ENCODE results near the gene ZNF277. TPM values are rescaled to one million over a fixed set of nuclear protein-coding genes. Genes with fewer than 3 reads are reported as not detected.
A peak's percentile ranks its signal among the peaks of the same experiment; 100 is the strongest.

Gene ZNF277
- total RNA-seq, 1 experiment from 2014 or later: 12.8 TPM

DNA sequence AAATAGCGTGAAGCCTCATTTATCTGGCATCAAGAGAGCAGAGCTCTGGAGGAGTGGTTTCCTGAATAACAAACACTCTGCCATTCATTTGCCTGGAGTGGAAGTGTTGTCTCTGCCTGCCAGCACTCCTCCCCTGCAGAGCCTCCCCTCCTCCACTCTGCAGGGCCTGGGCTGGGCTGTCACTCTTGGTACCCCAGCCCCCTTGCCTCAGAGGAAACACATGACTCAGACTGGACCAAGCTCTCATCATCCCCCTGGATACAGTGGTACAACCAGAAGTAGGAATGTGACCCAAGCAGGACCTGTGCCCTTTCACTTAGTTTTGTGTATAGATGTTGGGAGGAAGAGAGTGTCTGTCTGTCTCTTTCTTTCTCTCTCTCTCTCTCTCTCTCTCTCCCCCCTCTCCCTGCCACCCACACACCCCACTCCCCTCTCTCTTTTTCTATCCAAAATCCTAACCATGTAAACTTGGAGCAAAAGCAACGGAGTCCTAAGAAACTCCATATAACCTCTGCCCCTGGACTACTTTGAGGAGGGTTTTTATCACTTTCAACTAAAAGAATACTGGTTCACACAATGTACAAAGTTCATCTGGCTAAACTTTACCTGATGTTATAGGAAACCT, 44.2 kb upstream of the ZNF277 start:
- 0 out of 2 replicates have a peak, but pooled peaks have one; percentile 39 for ATAC-seq
- no TSS peak for BruUV-seq (replicated peaks)
- Histone ChIP-seq H3K27ac (ENCODE audit: low read length) (no peak overlapping the region), H3K4me1 (ENCODE audit: control insufficient read depth, insufficient read depth, low read length) (peaks cover 11% of the 10 kb centered on the region), H3K4me3 (ENCODE audit: low read depth in 2 of 2, low read length in 2 of 2) (no peak overlapping the region), H3K9me3 (ENCODE audit: control insufficient read depth, insufficient read depth, low read depth, low read length) (no peaks in the 10 kb centered on the region), H3K27me3 (ENCODE audit: control insufficient read depth, insufficient read depth, low read length) (no peaks in the 10 kb centered on the region), H3K36me3 (ENCODE audit: control insufficient read depth, insufficient read depth, low read length) (no peaks in the 10 kb centered on the region)
- POLR2A ChIA-PET: no interaction called here
- in situ Hi-C loops (cut with HindIII; ENCODE audit: low pct_unique_long_range_greater_than_20kb, low sequenced_read_pairs): no loop called here
- intact Hi-C loops (cut with micrococcal nuclease; ENCODE audit: unreplicated experiment): no loop called here
- no peak for DNase-seq (ENCODE audit: low read depth, low spot score)
- CTCF ChIA-PET: no interaction called here
- TF ChIP-seq POLR2AphosphoS5 (IDR thresholded peaks at IDR 0.05; ENCODE audit: low read depth, low read length): no peak
- no peak for TF ChIP-seq SIN3A (IDR thresholded peaks at IDR 0.05; ENCODE audit: borderline replicate concordance, insufficient read depth, low read depth, low read length)
- TF ChIP-seq, protein P1, sequence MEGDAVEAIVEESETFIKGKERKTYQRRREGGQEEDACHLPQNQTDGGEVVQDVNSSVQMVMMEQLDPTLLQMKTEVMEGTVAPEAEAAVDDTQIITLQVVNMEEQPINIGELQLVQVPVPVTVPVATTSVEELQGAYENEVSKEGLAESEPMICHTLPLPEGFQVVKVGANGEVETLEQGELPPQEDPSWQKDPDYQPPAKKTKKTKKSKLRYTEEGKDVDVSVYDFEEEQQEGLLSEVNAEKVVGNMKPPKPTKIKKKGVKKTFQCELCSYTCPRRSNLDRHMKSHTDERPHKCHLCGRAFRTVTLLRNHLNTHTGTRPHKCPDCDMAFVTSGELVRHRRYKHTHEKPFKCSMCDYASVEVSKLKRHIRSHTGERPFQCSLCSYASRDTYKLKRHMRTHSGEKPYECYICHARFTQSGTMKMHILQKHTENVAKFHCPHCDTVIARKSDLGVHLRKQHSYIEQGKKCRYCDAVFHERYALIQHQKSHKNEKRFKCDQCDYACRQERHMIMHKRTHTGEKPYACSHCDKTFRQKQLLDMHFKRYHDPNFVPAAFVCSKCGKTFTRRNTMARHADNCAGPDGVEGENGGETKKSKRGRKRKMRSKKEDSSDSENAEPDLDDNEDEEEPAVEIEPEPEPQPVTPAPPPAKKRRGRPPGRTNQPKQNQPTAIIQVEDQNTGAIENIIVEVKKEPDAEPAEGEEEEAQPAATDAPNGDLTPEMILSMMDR (IDR thresholded peaks at IDR 0.05): no peak
- TF ChIP-seq TCF7L2 (IDR thresholded peaks at IDR 0.05; ENCODE audit: low read depth, low read length): no peak
- TF ChIP-seq, protein P2, sequence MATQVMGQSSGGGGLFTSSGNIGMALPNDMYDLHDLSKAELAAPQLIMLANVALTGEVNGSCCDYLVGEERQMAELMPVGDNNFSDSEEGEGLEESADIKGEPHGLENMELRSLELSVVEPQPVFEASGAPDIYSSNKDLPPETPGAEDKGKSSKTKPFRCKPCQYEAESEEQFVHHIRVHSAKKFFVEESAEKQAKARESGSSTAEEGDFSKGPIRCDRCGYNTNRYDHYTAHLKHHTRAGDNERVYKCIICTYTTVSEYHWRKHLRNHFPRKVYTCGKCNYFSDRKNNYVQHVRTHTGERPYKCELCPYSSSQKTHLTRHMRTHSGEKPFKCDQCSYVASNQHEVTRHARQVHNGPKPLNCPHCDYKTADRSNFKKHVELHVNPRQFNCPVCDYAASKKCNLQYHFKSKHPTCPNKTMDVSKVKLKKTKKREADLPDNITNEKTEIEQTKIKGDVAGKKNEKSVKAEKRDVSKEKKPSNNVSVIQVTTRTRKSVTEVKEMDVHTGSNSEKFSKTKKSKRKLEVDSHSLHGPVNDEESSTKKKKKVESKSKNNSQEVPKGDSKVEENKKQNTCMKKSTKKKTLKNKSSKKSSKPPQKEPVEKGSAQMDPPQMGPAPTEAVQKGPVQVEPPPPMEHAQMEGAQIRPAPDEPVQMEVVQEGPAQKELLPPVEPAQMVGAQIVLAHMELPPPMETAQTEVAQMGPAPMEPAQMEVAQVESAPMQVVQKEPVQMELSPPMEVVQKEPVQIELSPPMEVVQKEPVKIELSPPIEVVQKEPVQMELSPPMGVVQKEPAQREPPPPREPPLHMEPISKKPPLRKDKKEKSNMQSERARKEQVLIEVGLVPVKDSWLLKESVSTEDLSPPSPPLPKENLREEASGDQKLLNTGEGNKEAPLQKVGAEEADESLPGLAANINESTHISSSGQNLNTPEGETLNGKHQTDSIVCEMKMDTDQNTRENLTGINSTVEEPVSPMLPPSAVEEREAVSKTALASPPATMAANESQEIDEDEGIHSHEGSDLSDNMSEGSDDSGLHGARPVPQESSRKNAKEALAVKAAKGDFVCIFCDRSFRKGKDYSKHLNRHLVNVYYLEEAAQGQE (IDR thresholded peaks at IDR 0.05; ENCODE audit: insufficient read depth in 1 of 2, low read depth in 2 of 2, low read length in 1 of 2): no peak

GRCh38 chr7:112162784-112163506, 43.5 kb upstream of the ZNF277 start:
- TF ChIP-seq, protein P1 (IDR thresholded peaks at IDR 0.05): no peak
- no peak for TF ChIP-seq TCF7L2 (IDR thresholded peaks at IDR 0.05; ENCODE audit: low read depth, low read length)
- TF ChIP-seq, protein P2 (IDR thresholded peaks at IDR 0.05; ENCODE audit: insufficient read depth in 1 of 2, low read depth in 2 of 2, low read length in 1 of 2): no peak
- no peak for TF ChIP-seq POLR2AphosphoS5 (IDR thresholded peaks at IDR 0.05; ENCODE audit: low read depth, low read length)
- no peak for ATAC-seq
- no peak for DNase-seq (ENCODE audit: low read depth, low spot score)
- POLR2A ChIA-PET: no interaction called here
- no TSS peak for BruUV-seq (replicated peaks)
- intact Hi-C loops (cut with micrococcal nuclease; ENCODE audit: unreplicated experiment): no loop called here
- H3K36me3 ChIP-seq (ENCODE audit: control insufficient read depth, insufficient read depth, low read length): no peaks in the 10 kb centered on the region
- H3K27me3 ChIP-seq (ENCODE audit: control insufficient read depth, insufficient read depth, low read length): no peaks in the 10 kb centered on the region
- H3K4me1 ChIP-seq (ENCODE audit: control insufficient read depth, insufficient read depth, low read length): peaks cover 11% of the 10 kb centered on the region
- no peak overlapping the region for H3K27ac ChIP-seq (ENCODE audit: low read length)
- no peaks in the 10 kb centered on the region for H3K9me3 ChIP-seq (ENCODE audit: control insufficient read depth, insufficient read depth, low read depth, low read length)
- no peak overlapping the region for H3K4me3 ChIP-seq (ENCODE audit: low read depth in 2 of 2, low read length in 2 of 2)
- in situ Hi-C loops (cut with HindIII; ENCODE audit: low pct_unique_long_range_greater_than_20kb, low sequenced_read_pairs): no loop called here
- CTCF ChIA-PET: no interaction called here
